ENCODE measurements around the gene BRMS1.
"Not testable (repeated sequence)": the region's sequence is repeated elsewhere in the genome, so short reads cannot be mapped to it uniquely, and the experiment has no call there.

BRMS1 gene

DNA sequence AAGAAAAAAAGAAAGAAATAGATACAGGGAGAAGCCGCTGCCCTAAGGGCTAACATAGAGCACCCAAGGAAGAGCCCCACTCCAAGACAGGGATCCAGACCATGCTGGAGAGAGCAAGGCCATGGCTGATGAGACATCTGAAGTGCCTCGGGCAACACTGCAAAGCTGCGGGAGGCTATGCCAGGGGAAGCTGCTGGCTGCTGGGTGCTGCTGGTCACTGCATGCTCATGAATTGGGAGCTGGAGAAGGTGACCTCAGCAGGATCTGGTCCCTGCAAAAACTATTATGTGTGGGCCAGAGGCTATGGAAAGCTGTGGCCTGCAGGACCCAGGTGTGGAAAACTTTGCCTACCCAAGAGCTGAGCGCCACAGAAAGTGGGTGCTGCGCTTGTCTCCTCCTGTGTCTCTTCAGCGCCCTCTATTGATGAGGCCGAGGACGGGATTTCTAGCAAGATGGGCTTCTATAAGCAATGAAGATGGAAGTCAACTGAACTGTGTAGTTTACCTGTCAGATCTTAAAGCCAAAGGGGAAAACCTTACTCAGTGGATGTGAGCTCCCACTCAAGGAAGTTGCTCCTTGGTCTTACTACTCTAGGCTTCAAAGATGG is 44.0 kb upstream of the BRMS1 start:
- Histone ChIP-seq H3K9me2 (replicated peaks; ENCODE audit: insufficient read depth, low read length) (no peaks in the 10 kb centered on the region), H3K9me3 (replicated peaks; ENCODE audit: insufficient read depth, low read length) (no peaks in the 10 kb centered on the region), H3K4me2 (ENCODE audit: low read depth, low read length) (no peak overlapping the region), H3K4me1 (ENCODE audit: low read length) (no peaks in the 10 kb centered on the region), H3F3A (ENCODE audit: insufficient read depth, low read length) (no peaks in the 10 kb centered on the region), H3K4me3 (ENCODE audit: low read length) (no peak overlapping the region), H2AFZ (ENCODE audit: low read length) (no peak overlapping the region), H3K27me3 (replicated peaks; ENCODE audit: insufficient read depth, low read length) (peaks cover 71% of the 10 kb centered on the region), H3K27ac (ENCODE audit: low read length) (no peak overlapping the region), H4K20me1 (ENCODE audit: insufficient read depth, low read length) (no peaks in the 10 kb centered on the region), H3K9ac (ENCODE audit: low read length) (no peak overlapping the region), H3K36me3 (replicated peaks; ENCODE audit: insufficient read depth, low read length) (no peaks in the 10 kb centered on the region), H3K79me2 (ENCODE audit: low read length) (no peaks in the 10 kb centered on the region)
- TF ChIP-seq EZH2 (optimal IDR thresholded peaks at IDR 0.05; ENCODE audit: low read depth, low read length), result no peak
- TF ChIP-seq, protein P1, sequence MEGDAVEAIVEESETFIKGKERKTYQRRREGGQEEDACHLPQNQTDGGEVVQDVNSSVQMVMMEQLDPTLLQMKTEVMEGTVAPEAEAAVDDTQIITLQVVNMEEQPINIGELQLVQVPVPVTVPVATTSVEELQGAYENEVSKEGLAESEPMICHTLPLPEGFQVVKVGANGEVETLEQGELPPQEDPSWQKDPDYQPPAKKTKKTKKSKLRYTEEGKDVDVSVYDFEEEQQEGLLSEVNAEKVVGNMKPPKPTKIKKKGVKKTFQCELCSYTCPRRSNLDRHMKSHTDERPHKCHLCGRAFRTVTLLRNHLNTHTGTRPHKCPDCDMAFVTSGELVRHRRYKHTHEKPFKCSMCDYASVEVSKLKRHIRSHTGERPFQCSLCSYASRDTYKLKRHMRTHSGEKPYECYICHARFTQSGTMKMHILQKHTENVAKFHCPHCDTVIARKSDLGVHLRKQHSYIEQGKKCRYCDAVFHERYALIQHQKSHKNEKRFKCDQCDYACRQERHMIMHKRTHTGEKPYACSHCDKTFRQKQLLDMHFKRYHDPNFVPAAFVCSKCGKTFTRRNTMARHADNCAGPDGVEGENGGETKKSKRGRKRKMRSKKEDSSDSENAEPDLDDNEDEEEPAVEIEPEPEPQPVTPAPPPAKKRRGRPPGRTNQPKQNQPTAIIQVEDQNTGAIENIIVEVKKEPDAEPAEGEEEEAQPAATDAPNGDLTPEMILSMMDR (IDR thresholded peaks at IDR 0.05; ENCODE audit: low read length), result peak; percentile 81
- no peak for TF ChIP-seq EZH2phosphoT487 (IDR thresholded peaks at IDR 0.05; ENCODE audit: low read length)
- DNase-seq, result peak; percentile 72

DNA sequence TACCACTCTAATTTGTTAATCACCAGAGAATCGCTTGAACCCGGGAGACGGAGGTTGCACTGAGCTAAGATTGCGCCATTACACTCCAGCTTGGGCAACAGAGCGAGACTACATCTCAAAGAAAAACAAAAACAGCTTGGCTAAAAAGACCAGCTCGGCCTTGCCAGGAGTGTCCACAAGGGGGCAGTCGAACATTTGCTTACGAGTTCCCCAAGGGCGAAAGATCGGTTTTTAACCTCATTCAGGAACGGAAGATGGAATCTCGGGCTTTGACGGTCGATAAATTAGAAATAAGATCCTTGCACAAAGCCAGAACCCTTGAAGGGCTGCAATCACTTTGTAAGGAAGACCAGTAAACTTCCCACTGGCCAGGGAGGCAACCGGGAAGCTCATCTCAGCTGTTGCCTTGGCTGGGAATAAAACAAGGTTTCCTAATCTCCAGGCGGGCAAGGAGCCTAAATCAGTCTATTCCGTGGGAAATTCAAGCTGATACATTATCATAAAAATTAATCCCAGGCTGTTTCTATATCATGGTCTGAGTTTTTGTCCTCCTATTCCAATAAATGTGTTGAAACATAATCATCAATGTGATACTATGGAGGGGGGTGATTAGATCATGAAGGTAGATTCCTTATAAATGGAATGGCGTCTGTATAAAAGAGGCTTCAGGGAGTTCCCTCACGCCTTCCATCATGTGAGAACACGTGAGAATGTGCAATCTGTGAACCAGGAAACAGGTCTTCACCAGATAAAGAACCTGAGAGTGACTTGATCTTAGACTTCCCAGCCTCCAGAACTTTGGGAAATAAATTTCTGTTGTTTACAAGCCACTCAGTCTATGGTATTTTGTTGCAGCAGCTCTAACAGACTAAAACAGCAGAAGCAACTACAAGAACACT is 41.5 kb upstream of the BRMS1 start:
- Histone ChIP-seq H4K20me1 (ENCODE audit: insufficient read depth, low read length) (no peaks in the 10 kb centered on the region), H3K9me2 (replicated peaks; ENCODE audit: insufficient read depth, low read length) (no peaks in the 10 kb centered on the region), H3K4me1 (ENCODE audit: low read length) (no peaks in the 10 kb centered on the region), H3K9ac (ENCODE audit: low read length) (no peak overlapping the region), H2AFZ (ENCODE audit: low read length) (peak overlapping the region; percentile 14), H3K27ac (ENCODE audit: low read length) (no peak overlapping the region), H3F3A (ENCODE audit: insufficient read depth, low read length) (no peaks in the 10 kb centered on the region), H3K9me3 (replicated peaks; ENCODE audit: insufficient read depth, low read length) (no peaks in the 10 kb centered on the region), H3K36me3 (replicated peaks; ENCODE audit: insufficient read depth, low read length) (no peaks in the 10 kb centered on the region), H3K27me3 (replicated peaks; ENCODE audit: insufficient read depth, low read length) (peaks cover 67% of the 10 kb centered on the region), H3K4me2 (ENCODE audit: low read depth, low read length) (peak overlapping the region; percentile 48; the same call in 1 of the 2 replicates), H3K79me2 (ENCODE audit: low read length) (no peaks in the 10 kb centered on the region), H3K4me3 (ENCODE audit: low read length) (no peak overlapping the region)
- TF ChIP-seq, protein P1 (IDR thresholded peaks at IDR 0.05; ENCODE audit: low read length), result peak; percentile 91
- TF ChIP-seq EZH2 (optimal IDR thresholded peaks at IDR 0.05; ENCODE audit: low read depth, low read length) (no peak), EZH2phosphoT487 (IDR thresholded peaks at IDR 0.05; ENCODE audit: low read length) (no peak)
- peak; percentile 79 for DNase-seq

DNA sequence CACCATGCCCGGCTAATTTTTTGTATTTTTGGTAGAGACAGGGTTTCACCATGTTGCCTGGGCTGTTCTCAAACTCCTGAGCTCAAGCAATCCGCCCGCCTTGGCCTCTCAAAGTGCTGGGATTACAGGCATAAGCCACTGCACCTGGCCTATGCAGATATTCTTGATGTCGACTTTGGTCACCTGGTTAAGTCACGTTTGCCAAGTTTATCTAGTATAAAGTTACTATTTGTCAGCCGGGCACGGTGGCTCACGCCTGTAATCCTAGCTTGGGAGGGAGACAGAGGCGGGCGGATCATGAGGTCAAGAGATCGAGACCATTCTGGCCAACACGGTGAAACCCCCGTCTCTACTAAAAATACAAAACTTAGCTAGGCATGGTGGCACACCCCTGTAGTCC is 39.4 kb upstream of the BRMS1 start:
- H4K20me1 ChIP-seq (ENCODE audit: insufficient read depth, low read length); H3K9me3 ChIP-seq (replicated peaks; ENCODE audit: insufficient read depth, low read length); H3K27ac ChIP-seq (ENCODE audit: low read length); H3K4me3 ChIP-seq (ENCODE audit: low read length); DNase-seq; H3K9ac ChIP-seq (ENCODE audit: low read length); H3F3A ChIP-seq (ENCODE audit: insufficient read depth, low read length); H3K79me2 ChIP-seq (ENCODE audit: low read length); H3K4me1 ChIP-seq (ENCODE audit: low read length); H3K9me2 ChIP-seq (replicated peaks; ENCODE audit: insufficient read depth, low read length); H2AFZ ChIP-seq (ENCODE audit: low read length); H3K4me2 ChIP-seq (ENCODE audit: low read depth, low read length); H3K36me3 ChIP-seq (replicated peaks; ENCODE audit: insufficient read depth, low read length): not testable (repeated sequence)
- peaks cover 61% of the 10 kb centered on the region for H3K27me3 ChIP-seq (replicated peaks; ENCODE audit: insufficient read depth, low read length)

DNA sequence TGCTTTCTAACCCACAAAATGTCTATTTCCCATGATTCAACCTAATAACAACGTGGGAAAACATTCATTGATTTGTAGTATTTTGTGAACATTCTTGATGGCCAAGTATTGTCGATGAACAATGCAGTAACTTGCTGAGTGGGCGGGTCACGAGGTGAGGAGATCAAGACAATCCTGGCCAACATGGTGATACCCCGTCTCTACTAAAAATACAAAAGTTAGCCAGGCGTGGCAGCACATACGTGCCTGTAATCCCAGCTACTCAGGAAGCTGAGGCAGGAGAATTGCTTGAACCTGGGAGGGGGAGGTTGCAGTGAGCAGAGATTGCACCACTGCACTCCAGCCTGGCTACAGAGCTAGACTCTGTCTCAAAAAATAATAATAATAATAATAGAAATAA is 35.4 kb upstream of the BRMS1 start:
- H3K4me1 ChIP-seq (ENCODE audit: low read length); H3K9me2 ChIP-seq (replicated peaks; ENCODE audit: insufficient read depth, low read length); H2AFZ ChIP-seq (ENCODE audit: low read length); H3F3A ChIP-seq (ENCODE audit: insufficient read depth, low read length); H3K36me3 ChIP-seq (replicated peaks; ENCODE audit: insufficient read depth, low read length); H3K4me3 ChIP-seq (ENCODE audit: low read length); H4K20me1 ChIP-seq (ENCODE audit: insufficient read depth, low read length); H3K9me3 ChIP-seq (replicated peaks; ENCODE audit: insufficient read depth, low read length); H3K79me2 ChIP-seq (ENCODE audit: low read length); H3K4me2 ChIP-seq (ENCODE audit: low read depth, low read length); H3K9ac ChIP-seq (ENCODE audit: low read length); H3K27ac ChIP-seq (ENCODE audit: low read length); DNase-seq: not testable (repeated sequence)
- peaks cover 65% of the 10 kb centered on the region for H3K27me3 ChIP-seq (replicated peaks; ENCODE audit: insufficient read depth, low read length)

DNA sequence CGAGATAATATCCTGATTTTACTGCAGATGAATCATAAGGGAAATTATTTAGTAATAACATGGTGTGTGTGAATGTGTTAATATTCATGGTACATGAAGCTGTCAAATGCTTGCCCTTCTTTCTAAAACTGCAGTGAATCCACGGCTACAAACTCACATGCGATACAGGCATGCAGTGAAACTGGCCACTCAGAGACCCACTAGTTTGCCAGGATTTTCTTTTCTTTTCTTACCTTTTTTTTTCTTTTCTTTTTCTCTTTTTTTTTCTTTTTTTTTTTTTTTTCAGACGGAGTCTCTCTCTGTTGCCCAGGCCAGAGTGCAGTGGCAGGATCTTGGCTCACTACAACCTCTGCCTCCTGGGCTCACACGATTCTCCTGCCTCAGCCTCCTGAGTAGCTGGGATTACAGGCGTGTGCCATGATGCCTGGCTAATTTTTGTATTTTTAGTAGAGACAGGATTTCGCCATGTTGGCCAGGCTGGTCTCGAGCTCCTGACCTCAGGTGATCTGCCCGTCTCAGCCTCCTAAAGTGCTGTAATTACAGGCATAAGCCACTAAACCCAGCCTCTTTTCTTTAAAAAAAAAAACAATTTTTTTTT is 28.9 kb upstream of the BRMS1 start:
- not testable (repeated sequence) for H2AFZ ChIP-seq (ENCODE audit: low read length); DNase-seq; H3K4me2 ChIP-seq (ENCODE audit: low read depth, low read length); H3K36me3 ChIP-seq (replicated peaks; ENCODE audit: insufficient read depth, low read length); H3K9me3 ChIP-seq (replicated peaks; ENCODE audit: insufficient read depth, low read length); H3K4me1 ChIP-seq (ENCODE audit: low read length); H3K9ac ChIP-seq (ENCODE audit: low read length); H3F3A ChIP-seq (ENCODE audit: insufficient read depth, low read length); H3K4me3 ChIP-seq (ENCODE audit: low read length); H3K9me2 ChIP-seq (replicated peaks; ENCODE audit: insufficient read depth, low read length); H3K79me2 ChIP-seq (ENCODE audit: low read length); H3K27ac ChIP-seq (ENCODE audit: low read length); H4K20me1 ChIP-seq (ENCODE audit: insufficient read depth, low read length)
- peaks cover 78% of the 10 kb centered on the region for H3K27me3 ChIP-seq (replicated peaks; ENCODE audit: insufficient read depth, low read length)

All from MM.1S (cell line).